WTC11 (cell line): ENCODE measurements around the gene TMEM218. TPM values are rescaled to one million over a fixed set of nuclear protein-coding genes. Genes with fewer than 3 reads are reported as not detected.

Experiments used
- ATAC-seq: fragments of 200-7000 bp; cut with Tn5 transposase; 2 replicates; pipeline ENCODE4 v1.10.0; 2021; ENCODE audit warnings: mild to moderate bottlenecking, moderate library complexity
- CTCF ChIA-PET: fragments of 300-600 bp; sonication (Branson Sonifier 250); formaldehyde crosslinking; loops from one replicate; lab custom pipeline; 2021; ENCODE audit warnings: antibody characterized with exemption; lab: Charles Lee
- POLR2A ChIA-PET: fragments of 350-600 bp; sonication (Branson Sonifier 250); formaldehyde crosslinking; loops from one replicate; lab custom pipeline; 2021; ENCODE audit warnings: antibody characterized with exemption; lab: Charles Lee
- DNase-seq: peaks from one replicate; pipeline ENCODE4 v3.0.0; 2021; ENCODE audit warnings: low spot score
- H3K27ac Mint-ChIP-seq: 2 replicates; pipeline ENCODE4 v1.8.0; 2021; ENCODE audit warnings: mixed read lengths
- H3K27me3 Mint-ChIP-seq: 2 replicates; pipeline ENCODE4 v1.8.0; 2021; ENCODE audit warnings: low read depth, mild to moderate bottlenecking, moderate library complexity, mixed read lengths
- H3K36me3 Mint-ChIP-seq: 2 replicates; pipeline ENCODE4 v1.8.0; 2021; ENCODE audit warnings: mixed read lengths
- H3K4me1 Mint-ChIP-seq: 2 replicates; pipeline ENCODE4 v1.8.0; 2022; ENCODE audit warnings: mixed read lengths
- H3K4me3 Mint-ChIP-seq: 2 replicates; pipeline ENCODE4 v1.8.0; 2021; ENCODE audit warnings: mild to moderate bottlenecking, moderate library complexity, mixed read lengths
- H3K9me3 Mint-ChIP-seq: 2 replicates; pipeline ENCODE4 v1.8.0; 2021; ENCODE audit warnings: mixed read lengths
- ATF1 ChIP-seq: sonication (generic); formaldehyde crosslinking; IDR thresholded peaks from 2 replicates; pipeline ENCODE4 v1.8.1; 2023; ENCODE audit warnings: mild to moderate bottlenecking, moderate library complexity, missing genetic modification reagents
- CREB1 ChIP-seq: sonication (generic); formaldehyde crosslinking; IDR thresholded peaks from 2 replicates; pipeline ENCODE4 v1.8.0; 2023; ENCODE audit warnings: mild to moderate bottlenecking, missing genetic modification reagents
- EMX1 ChIP-seq: fragments of 250-450 bp; sonication (Bioruptor Pico); IDR thresholded peaks from 2 replicates; pipeline ENCODE4 v1.8.0; 2021; ENCODE audit warnings: mild to moderate bottlenecking
- ESRRA ChIP-seq: sonication (generic); formaldehyde crosslinking; IDR thresholded peaks from 2 replicates; pipeline ENCODE4 v1.8.1; 2022; ENCODE audit warnings: mild to moderate bottlenecking, missing genetic modification reagents, borderline replicate concordance
- FOXK1 ChIP-seq: sonication (generic); formaldehyde crosslinking; IDR thresholded peaks from 2 replicates; pipeline ENCODE4 v1.8.0; 2022; ENCODE audit warnings: mild to moderate bottlenecking, moderate library complexity, missing genetic modification reagents
- GTF2I ChIP-seq: fragments of 250-450 bp; sonication (Bioruptor Pico); conservative IDR thresholded peaks from 2 replicates; pipeline ENCODE4 v1.4.0; 2021; ENCODE audit warnings: mild to moderate bottlenecking
- HMGA2 ChIP-seq: fragments of 250-450 bp; sonication (Bioruptor Pico); IDR thresholded peaks from 2 replicates; pipeline ENCODE4 v1.4.0; 2021; ENCODE audit warnings: mild to moderate bottlenecking, moderate library complexity
- NFYB ChIP-seq: sonication (generic); formaldehyde crosslinking; conservative IDR thresholded peaks from 2 replicates; pipeline ENCODE4 v1.8.0; 2022; ENCODE audit warnings: low read depth, missing genetic modification reagents
- SMAD4 ChIP-seq: sonication (generic); formaldehyde crosslinking; IDR thresholded peaks from 2 replicates; pipeline ENCODE4 v1.8.0; 2022; ENCODE audit warnings: mild to moderate bottlenecking, missing genetic modification reagents
- ZNF671 ChIP-seq: fragments of 250-450 bp; sonication (Bioruptor Pico); IDR thresholded peaks from 2 replicates; pipeline ENCODE4 v1.8.0; 2021; ENCODE audit warnings: mild to moderate bottlenecking
- total RNA-seq: library from RNA; stranded (reverse); gene quantifications from 3 replicates; pipeline ENCODE4 v1.2.3, GENCODE V29; 2021
- TF ChIP-seq, protein P1 (sequence below): fragments of 250-450 bp; sonication (Bioruptor Pico); IDR thresholded peaks from 2 replicates; pipeline ENCODE4 v1.8.0; 2021; ENCODE audit warnings: mild to moderate bottlenecking
- TF ChIP-seq, protein P2 (sequence below): sonication (generic); formaldehyde crosslinking; IDR thresholded peaks from 2 replicates; pipeline ENCODE4 v1.8.1; 2022; ENCODE audit warnings: mild to moderate bottlenecking, missing genetic modification reagents, moderate library complexity, borderline replicate concordance
- TF ChIP-seq, protein P3 (sequence below): sonication (generic); formaldehyde crosslinking; IDR thresholded peaks from 2 replicates; pipeline ENCODE4 v1.8.1; 2023; ENCODE audit warnings: mild to moderate bottlenecking, missing genetic modification reagents
- TF ChIP-seq, protein P4 (sequence below): fragments of 250-450 bp; sonication (Bioruptor Pico); IDR thresholded peaks from 2 replicates; pipeline ENCODE4 v1.9.0; 2021; ENCODE audit warnings: mild to moderate bottlenecking, borderline replicate concordance
- TF ChIP-seq, protein P5 (sequence below): sonication (generic); formaldehyde crosslinking; IDR thresholded peaks from 2 replicates; pipeline ENCODE4 v1.8.0; 2023; ENCODE audit warnings: missing genetic modification reagents, mild to moderate bottlenecking, borderline replicate concordance

Gene TMEM218
- total RNA-seq, 1 experiment from 2014 or later: 10.3 TPM

DNA sequence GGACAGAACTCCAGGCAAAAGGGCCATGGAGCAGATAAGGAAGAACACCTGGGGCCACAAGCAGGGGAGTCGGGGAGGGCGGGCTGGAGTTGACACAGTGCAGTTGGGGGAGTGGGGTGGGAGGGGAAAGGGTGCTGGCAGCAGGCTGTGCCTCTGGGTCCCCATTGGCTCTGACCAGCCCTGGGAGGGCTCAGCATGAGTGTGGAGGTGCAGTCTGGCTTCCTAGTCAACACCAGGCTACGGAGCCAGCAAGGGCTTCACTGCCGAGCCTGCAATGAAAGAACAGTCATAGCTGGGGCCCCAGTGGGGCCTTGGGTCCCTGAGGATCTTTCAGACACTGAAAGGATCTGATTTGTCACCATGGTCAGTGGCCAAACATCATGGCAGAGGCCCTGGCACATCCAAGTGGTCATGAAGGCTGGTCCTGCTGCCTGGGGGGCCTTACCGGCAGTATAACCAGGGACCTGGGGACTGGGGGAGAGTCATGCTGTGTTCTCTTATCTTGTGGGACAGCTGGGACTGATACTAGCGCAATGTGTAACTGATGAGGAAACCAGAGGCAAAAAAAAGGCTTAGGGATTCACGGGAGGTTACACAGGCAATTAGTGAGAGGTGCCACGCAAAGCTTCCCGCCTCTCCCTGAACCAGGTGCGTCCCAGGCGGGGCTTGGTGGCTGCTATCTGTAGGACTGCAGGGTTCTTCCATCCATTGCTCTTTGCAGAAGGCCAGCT, 36.8 kb downstream of the TMEM218 start (continued):
- TF ChIP-seq, protein P1, sequence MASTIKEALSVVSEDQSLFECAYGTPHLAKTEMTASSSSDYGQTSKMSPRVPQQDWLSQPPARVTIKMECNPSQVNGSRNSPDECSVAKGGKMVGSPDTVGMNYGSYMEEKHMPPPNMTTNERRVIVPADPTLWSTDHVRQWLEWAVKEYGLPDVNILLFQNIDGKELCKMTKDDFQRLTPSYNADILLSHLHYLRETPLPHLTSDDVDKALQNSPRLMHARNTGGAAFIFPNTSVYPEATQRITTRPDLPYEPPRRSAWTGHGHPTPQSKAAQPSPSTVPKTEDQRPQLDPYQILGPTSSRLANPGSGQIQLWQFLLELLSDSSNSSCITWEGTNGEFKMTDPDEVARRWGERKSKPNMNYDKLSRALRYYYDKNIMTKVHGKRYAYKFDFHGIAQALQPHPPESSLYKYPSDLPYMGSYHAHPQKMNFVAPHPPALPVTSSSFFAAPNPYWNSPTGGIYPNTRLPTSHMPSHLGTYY (CRISPR knock-in tag): no peak
- no peak for TF ChIP-seq FOXK1 (CRISPR knock-in tag)
- no peak for TF ChIP-seq HMGA2 (CRISPR knock-in tag)

DNA sequence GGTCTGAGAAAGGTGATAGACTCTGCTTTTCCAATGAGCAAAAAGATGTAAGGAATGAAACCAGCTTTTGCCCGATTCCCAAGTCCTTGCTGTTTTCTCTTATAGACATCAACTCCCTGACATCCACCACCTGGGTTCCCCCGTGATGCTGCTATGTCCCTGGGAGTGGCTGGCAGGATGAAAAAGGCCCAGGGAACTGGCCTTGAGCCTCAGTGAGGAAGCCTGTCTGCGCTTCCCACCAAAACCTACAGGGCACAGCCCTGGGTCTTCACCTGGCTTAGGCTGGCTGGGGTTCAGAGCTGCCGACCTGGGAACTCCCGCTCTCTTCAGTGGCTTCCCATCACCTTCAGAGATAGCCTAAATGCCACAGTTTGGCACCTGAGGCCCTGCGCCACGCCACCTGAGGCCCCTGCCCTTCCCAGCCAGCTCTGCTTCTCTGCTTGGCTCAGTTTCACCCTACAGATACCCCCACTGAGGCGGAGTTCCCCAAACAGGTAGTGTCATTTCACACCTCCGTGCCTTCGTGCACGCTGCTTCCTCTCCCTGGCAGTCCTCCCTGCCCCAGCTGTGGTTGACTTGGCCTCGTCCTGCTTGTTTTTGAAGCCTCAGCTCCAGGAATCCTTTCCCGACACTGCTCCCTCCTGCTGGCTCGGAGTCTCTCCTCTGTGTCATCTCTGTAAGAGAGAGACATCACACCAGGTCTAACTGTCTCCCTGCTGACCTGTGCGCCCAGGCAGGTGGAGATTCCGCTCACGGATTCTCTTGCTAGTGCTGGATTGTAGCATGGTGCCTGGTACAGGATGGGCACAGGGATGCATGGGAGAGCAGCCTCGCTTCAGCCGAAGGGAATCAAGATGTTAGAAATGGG, 37.6 kb downstream of the TMEM218 start:
- H3K36me3 Mint-ChIP-seq: no peaks in the 10 kb centered on the region
- no peaks in the 10 kb centered on the region for H3K9me3 Mint-ChIP-seq
- no peaks in the 10 kb centered on the region; the same call in 1 of the 2 replicates for H3K27me3 Mint-ChIP-seq
- POLR2A ChIA-PET: no interaction called here
- DNase-seq: no peak
- TF ChIP-seq, protein P2, sequence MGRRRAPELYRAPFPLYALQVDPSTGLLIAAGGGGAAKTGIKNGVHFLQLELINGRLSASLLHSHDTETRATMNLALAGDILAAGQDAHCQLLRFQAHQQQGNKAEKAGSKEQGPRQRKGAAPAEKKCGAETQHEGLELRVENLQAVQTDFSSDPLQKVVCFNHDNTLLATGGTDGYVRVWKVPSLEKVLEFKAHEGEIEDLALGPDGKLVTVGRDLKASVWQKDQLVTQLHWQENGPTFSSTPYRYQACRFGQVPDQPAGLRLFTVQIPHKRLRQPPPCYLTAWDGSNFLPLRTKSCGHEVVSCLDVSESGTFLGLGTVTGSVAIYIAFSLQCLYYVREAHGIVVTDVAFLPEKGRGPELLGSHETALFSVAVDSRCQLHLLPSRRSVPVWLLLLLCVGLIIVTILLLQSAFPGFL: no peak
- TF ChIP-seq ZNF671 (CRISPR knock-in tag): no peak
- TF ChIP-seq, protein P1 (CRISPR knock-in tag): no peak
- TF ChIP-seq, protein P3, sequence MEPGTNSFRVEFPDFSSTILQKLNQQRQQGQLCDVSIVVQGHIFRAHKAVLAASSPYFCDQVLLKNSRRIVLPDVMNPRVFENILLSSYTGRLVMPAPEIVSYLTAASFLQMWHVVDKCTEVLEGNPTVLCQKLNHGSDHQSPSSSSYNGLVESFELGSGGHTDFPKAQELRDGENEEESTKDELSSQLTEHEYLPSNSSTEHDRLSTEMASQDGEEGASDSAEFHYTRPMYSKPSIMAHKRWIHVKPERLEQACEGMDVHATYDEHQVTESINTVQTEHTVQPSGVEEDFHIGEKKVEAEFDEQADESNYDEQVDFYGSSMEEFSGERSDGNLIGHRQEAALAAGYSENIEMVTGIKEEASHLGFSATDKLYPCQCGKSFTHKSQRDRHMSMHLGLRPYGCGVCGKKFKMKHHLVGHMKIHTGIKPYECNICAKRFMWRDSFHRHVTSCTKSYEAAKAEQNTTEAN (CRISPR knock-in tag): no peak
- TF ChIP-seq GTF2I (CRISPR knock-in tag): no peak
- TF ChIP-seq, all 79 proteins: peak for 0
- Mint-ChIP-seq H3K4me1 (peaks cover 16% of the 10 kb centered on the region), H3K27ac (no peak overlapping the region), H3K4me3 (no peak overlapping the region)
- CTCF ChIA-PET: interaction anchor here (0.6 to 3.5 kb wide), 6 partner anchors 9 to 1515 kb away, joined by 3 to 21 read pairs (median 4); partner anchors contain the start of gene HEPN1
- ATAC-seq: no peak; the same call in 1 of the 2 replicates

DNA sequence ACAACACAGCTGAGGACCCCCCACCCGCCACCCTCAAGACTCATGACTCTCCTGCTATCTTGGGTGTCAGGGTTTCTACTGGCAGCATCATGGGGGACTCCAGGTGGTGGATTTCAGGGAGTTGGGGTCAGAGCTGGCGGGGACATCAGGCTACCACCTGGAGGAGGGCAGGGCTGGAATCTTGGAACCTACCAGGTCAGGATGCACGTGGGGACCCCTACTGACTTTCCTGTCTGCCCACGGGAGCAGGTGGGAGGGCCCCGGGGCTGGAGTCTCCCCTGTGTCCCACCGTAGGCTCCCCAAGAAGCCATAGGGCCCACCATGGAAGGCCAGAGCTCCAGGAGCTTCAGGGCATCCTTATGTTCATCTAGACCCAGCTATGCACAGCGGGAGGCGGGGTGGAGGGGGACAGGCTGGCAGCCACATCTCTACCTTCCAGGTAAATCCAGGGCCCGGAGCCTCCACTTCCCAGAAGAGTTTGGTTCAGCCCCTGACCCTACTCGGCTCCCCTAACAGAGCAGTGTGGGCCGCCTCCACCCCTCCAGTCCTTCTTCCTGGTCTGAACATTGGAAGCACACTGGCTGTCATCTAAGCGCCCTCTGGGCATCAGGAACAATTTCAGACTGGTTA, 38.4 kb downstream of the TMEM218 start:
- no peak overlapping the region for H3K4me3 Mint-ChIP-seq
- no peaks in the 10 kb centered on the region for H3K36me3 Mint-ChIP-seq
- H3K9me3 Mint-ChIP-seq: no peaks in the 10 kb centered on the region
- DNase-seq: no peak
- H3K27ac Mint-ChIP-seq: no peak overlapping the region
- ATAC-seq: no peak
- CTCF ChIA-PET: interaction anchor here (0.7 to 3.5 kb wide), 3 partner anchors 10 to 18 kb away, joined by 3 to 21 read pairs (median 5); no protein-coding TSS in a partner anchor
- H3K27me3 Mint-ChIP-seq: no peaks in the 10 kb centered on the region; the same call in 1 of the 2 replicates
- peaks cover 16% of the 10 kb centered on the region for H3K4me1 Mint-ChIP-seq
- POLR2A ChIA-PET: interaction anchor here (0.6 kb wide), 1 partner anchor 1372 kb away, joined by 3 read pairs; no protein-coding TSS in a partner anchor
- TF ChIP-seq SMAD4 (CRISPR knock-in tag): no peak
- TF ChIP-seq, protein P4, sequence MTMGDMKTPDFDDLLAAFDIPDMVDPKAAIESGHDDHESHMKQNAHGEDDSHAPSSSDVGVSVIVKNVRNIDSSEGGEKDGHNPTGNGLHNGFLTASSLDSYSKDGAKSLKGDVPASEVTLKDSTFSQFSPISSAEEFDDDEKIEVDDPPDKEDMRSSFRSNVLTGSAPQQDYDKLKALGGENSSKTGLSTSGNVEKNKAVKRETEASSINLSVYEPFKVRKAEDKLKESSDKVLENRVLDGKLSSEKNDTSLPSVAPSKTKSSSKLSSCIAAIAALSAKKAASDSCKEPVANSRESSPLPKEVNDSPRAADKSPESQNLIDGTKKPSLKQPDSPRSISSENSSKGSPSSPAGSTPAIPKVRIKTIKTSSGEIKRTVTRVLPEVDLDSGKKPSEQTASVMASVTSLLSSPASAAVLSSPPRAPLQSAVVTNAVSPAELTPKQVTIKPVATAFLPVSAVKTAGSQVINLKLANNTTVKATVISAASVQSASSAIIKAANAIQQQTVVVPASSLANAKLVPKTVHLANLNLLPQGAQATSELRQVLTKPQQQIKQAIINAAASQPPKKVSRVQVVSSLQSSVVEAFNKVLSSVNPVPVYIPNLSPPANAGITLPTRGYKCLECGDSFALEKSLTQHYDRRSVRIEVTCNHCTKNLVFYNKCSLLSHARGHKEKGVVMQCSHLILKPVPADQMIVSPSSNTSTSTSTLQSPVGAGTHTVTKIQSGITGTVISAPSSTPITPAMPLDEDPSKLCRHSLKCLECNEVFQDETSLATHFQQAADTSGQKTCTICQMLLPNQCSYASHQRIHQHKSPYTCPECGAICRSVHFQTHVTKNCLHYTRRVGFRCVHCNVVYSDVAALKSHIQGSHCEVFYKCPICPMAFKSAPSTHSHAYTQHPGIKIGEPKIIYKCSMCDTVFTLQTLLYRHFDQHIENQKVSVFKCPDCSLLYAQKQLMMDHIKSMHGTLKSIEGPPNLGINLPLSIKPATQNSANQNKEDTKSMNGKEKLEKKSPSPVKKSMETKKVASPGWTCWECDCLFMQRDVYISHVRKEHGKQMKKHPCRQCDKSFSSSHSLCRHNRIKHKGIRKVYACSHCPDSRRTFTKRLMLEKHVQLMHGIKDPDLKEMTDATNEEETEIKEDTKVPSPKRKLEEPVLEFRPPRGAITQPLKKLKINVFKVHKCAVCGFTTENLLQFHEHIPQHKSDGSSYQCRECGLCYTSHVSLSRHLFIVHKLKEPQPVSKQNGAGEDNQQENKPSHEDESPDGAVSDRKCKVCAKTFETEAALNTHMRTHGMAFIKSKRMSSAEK (CRISPR knock-in tag): no peak
- TF ChIP-seq NFYB (CRISPR knock-in tag): no peak
- TF ChIP-seq, protein P5, sequence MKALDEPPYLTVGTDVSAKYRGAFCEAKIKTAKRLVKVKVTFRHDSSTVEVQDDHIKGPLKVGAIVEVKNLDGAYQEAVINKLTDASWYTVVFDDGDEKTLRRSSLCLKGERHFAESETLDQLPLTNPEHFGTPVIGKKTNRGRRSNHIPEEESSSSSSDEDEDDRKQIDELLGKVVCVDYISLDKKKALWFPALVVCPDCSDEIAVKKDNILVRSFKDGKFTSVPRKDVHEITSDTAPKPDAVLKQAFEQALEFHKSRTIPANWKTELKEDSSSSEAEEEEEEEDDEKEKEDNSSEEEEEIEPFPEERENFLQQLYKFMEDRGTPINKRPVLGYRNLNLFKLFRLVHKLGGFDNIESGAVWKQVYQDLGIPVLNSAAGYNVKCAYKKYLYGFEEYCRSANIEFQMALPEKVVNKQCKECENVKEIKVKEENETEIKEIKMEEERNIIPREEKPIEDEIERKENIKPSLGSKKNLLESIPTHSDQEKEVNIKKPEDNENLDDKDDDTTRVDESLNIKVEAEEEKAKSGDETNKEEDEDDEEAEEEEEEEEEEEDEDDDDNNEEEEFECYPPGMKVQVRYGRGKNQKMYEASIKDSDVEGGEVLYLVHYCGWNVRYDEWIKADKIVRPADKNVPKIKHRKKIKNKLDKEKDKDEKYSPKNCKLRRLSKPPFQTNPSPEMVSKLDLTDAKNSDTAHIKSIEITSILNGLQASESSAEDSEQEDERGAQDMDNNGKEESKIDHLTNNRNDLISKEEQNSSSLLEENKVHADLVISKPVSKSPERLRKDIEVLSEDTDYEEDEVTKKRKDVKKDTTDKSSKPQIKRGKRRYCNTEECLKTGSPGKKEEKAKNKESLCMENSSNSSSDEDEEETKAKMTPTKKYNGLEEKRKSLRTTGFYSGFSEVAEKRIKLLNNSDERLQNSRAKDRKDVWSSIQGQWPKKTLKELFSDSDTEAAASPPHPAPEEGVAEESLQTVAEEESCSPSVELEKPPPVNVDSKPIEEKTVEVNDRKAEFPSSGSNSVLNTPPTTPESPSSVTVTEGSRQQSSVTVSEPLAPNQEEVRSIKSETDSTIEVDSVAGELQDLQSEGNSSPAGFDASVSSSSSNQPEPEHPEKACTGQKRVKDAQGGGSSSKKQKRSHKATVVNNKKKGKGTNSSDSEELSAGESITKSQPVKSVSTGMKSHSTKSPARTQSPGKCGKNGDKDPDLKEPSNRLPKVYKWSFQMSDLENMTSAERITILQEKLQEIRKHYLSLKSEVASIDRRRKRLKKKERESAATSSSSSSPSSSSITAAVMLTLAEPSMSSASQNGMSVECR (CRISPR knock-in tag): no peak
- no peak for TF ChIP-seq EMX1 (CRISPR knock-in tag)
- no peak for TF ChIP-seq ESRRA (CRISPR knock-in tag)
- TF ChIP-seq CREB1 (CRISPR knock-in tag): no peak
- TF ChIP-seq ATF1: no peak
